ACC112 (cell line): ENCODE measurements around the gene PGF.

Experiments used
- H2AFZ ChIP-seq: fragments of 200-600 bp; sonication (generic); one replicate; pipeline ENCODE4 v1.6.0; 2017; ENCODE audit warnings: antibody characterized with exemption, low read length; ENCODE audit not compliant: unreplicated experiment
- H3K27ac ChIP-seq: fragments of 200-600 bp; sonication (generic); 2 replicates; pipeline ENCODE4 v1.5.1; 2014; ENCODE audit warnings: low read depth, mild to moderate bottlenecking, antibody characterized with exemption, low read length, moderate library complexity
- H3K27me3 ChIP-seq: fragments of 200-600 bp; sonication (generic); 2 replicates; pipeline ENCODE4 v1.6.1; 2014; ENCODE audit warnings: mild to moderate bottlenecking, antibody characterized with exemption, low read length, moderate library complexity, mixed read lengths; ENCODE audit not compliant: insufficient read depth
- H3K36me3 ChIP-seq: fragments of 200-600 bp; sonication (generic); 2 replicates; pipeline ENCODE4 v1.6.1; 2016; ENCODE audit warnings: mild to moderate bottlenecking, antibody characterized with exemption, low read length, moderate library complexity, mixed read lengths; ENCODE audit not compliant: insufficient read depth
- H3K4me1 ChIP-seq: fragments of 200-600 bp; sonication (generic); one replicate; pipeline ENCODE4 v1.6.1; 2016; ENCODE audit warnings: low read length, mixed read lengths; ENCODE audit not compliant: insufficient read depth, unreplicated experiment, control insufficient read depth
- H3K4me3 ChIP-seq: fragments of 200-600 bp; sonication (generic); 2 replicates; pipeline ENCODE4 v1.5.1; 2014; ENCODE audit warnings: mild to moderate bottlenecking, low read depth, low read length
- H3K79me2 ChIP-seq: fragments of 200-600 bp; sonication (generic); one replicate; pipeline ENCODE4 v1.6.0; 2016; ENCODE audit warnings: low read length; ENCODE audit not compliant: control insufficient read depth, unreplicated experiment, insufficient read depth

The PGF gene

GRCh38 chr14:74985028-74985310 lies 29.6 kb upstream of the PGF start:
- H3K4me3 ChIP-seq, result no peak overlapping the region
- peaks cover 34% of the 10 kb centered on the region for H3K4me1 ChIP-seq
- no peaks in the 10 kb centered on the region for H3K79me2 ChIP-seq
- H3K27me3 ChIP-seq, result no peaks in the 10 kb centered on the region
- no peak overlapping the region for H2AFZ ChIP-seq
- H3K36me3 ChIP-seq, result no peaks in the 10 kb centered on the region
- no peak overlapping the region for H3K27ac ChIP-seq

GRCh38 chr14:74984236-74985027 lies 29.0 kb upstream of the PGF start:
- Histone ChIP-seq H3K36me3 (no peaks in the 10 kb centered on the region), H3K27me3 (no peaks in the 10 kb centered on the region), H3K79me2 (no peaks in the 10 kb centered on the region), H3K27ac (no peak overlapping the region), H3K4me1 (peaks cover 40% of the 10 kb centered on the region), H3K4me3 (no peak overlapping the region), H2AFZ (no peak overlapping the region)

- H3K36me3 ChIP-seq, result no peaks in the 10 kb centered on the region
Measured at GRCh38 chr14:74983343-74983742, 27.9 kb upstream of the PGF start.

GRCh38 chr14:74982661-74983060 lies 27.3 kb upstream of the PGF start:
- no peaks in the 10 kb centered on the region for H3K79me2 ChIP-seq
- H2AFZ ChIP-seq, result no peak overlapping the region
- H3K36me3 ChIP-seq, result no peaks in the 10 kb centered on the region
- no peaks in the 10 kb centered on the region for H3K27me3 ChIP-seq
- H3K4me1 ChIP-seq, result peaks cover 29% of the 10 kb centered on the region
- no peak overlapping the region for H3K4me3 ChIP-seq
- no peak overlapping the region for H3K27ac ChIP-seq

More at GRCh38 chr14:74983343-74983742, 27.9 kb upstream of the PGF start:
- no peaks in the 10 kb centered on the region for H3K27me3 ChIP-seq
- no peak overlapping the region for H2AFZ ChIP-seq
- no peak overlapping the region for H3K27ac ChIP-seq
- H3K79me2 ChIP-seq, result no peaks in the 10 kb centered on the region
- peaks cover 36% of the 10 kb centered on the region for H3K4me1 ChIP-seq
- no peak overlapping the region for H3K4me3 ChIP-seq

GRCh38 chr14:74981833-74982232 lies 26.4 kb upstream of the PGF start:
- H3K27ac ChIP-seq, result no peak overlapping the region
- no peak overlapping the region for H3K4me3 ChIP-seq
- no peaks in the 10 kb centered on the region for H3K36me3 ChIP-seq
- no peak overlapping the region for H2AFZ ChIP-seq
- peaks cover 29% of the 10 kb centered on the region for H3K4me1 ChIP-seq
- no peaks in the 10 kb centered on the region for H3K79me2 ChIP-seq
- no peaks in the 10 kb centered on the region for H3K27me3 ChIP-seq

- Histone ChIP-seq H3K4me1 (peaks cover 29% of the 10 kb centered on the region), H3K79me2 (no peaks in the 10 kb centered on the region), H3K36me3 (no peaks in the 10 kb centered on the region), H3K4me3 (no peak overlapping the region), H3K27ac (no peak overlapping the region), H3K27me3 (no peaks in the 10 kb centered on the region), H2AFZ (no peak overlapping the region)
Measured at GRCh38 chr14:74981462-74981782, 26.0 kb upstream of the PGF start.

GRCh38 chr14:74980731-74981461 lies 25.5 kb upstream of the PGF start:
- no peak overlapping the region for H3K27ac ChIP-seq

GRCh38 chr14:74980398-74980730 lies 25.0 kb upstream of the PGF start:
- H2AFZ ChIP-seq, result no peak overlapping the region
- no peak overlapping the region for H3K27ac ChIP-seq
- no peaks in the 10 kb centered on the region for H3K79me2 ChIP-seq
- no peak overlapping the region for H3K4me3 ChIP-seq
- peaks cover 29% of the 10 kb centered on the region for H3K4me1 ChIP-seq
- H3K27me3 ChIP-seq, result no peaks in the 10 kb centered on the region
- no peaks in the 10 kb centered on the region for H3K36me3 ChIP-seq

More at GRCh38 chr14:74980731-74981461, 25.5 kb upstream of the PGF start:
- Histone ChIP-seq H3K79me2 (no peaks in the 10 kb centered on the region), H3K4me1 (peaks cover 29% of the 10 kb centered on the region), H3K4me3 (no peak overlapping the region), H3K36me3 (no peaks in the 10 kb centered on the region), H3K27me3 (no peaks in the 10 kb centered on the region), H2AFZ (no peak overlapping the region)

GRCh38 chr14:74979442-74980397 lies 24.3 kb upstream of the PGF start:
- Histone ChIP-seq H3K36me3 (no peaks in the 10 kb centered on the region), H3K79me2 (no peaks in the 10 kb centered on the region), H3K27me3 (no peaks in the 10 kb centered on the region), H3K4me3 (no peak overlapping the region), H3K27ac (no peak overlapping the region), H3K4me1 (peaks cover 29% of the 10 kb centered on the region), H2AFZ (no peak overlapping the region)

- Histone ChIP-seq H3K27ac (no peak overlapping the region), H3K4me1 (peaks cover 29% of the 10 kb centered on the region), H2AFZ (no peak overlapping the region), H3K4me3 (no peak overlapping the region), H3K36me3 (no peaks in the 10 kb centered on the region), H3K27me3 (no peaks in the 10 kb centered on the region), H3K79me2 (no peaks in the 10 kb centered on the region)
Measured at GRCh38 chr14:74979029-74979428, 23.6 kb upstream of the PGF start.
